HG03039 (cell line): ENCODE results near the gene TXNDC16.
"Not testable (repeated sequence)": the region's sequence is repeated elsewhere in the genome, so short reads cannot be mapped to it uniquely, and the experiment has no call there.

Source experiments
- ATAC-seq: cut with Tn5 transposase; IDR thresholded peaks from one replicate; pipeline ENCODE4 v1.9.1; 2021; ENCODE audit warnings: mild to moderate bottlenecking, moderate library complexity; ENCODE audit not compliant: unreplicated experiment

TXNDC16 gene, protein sequence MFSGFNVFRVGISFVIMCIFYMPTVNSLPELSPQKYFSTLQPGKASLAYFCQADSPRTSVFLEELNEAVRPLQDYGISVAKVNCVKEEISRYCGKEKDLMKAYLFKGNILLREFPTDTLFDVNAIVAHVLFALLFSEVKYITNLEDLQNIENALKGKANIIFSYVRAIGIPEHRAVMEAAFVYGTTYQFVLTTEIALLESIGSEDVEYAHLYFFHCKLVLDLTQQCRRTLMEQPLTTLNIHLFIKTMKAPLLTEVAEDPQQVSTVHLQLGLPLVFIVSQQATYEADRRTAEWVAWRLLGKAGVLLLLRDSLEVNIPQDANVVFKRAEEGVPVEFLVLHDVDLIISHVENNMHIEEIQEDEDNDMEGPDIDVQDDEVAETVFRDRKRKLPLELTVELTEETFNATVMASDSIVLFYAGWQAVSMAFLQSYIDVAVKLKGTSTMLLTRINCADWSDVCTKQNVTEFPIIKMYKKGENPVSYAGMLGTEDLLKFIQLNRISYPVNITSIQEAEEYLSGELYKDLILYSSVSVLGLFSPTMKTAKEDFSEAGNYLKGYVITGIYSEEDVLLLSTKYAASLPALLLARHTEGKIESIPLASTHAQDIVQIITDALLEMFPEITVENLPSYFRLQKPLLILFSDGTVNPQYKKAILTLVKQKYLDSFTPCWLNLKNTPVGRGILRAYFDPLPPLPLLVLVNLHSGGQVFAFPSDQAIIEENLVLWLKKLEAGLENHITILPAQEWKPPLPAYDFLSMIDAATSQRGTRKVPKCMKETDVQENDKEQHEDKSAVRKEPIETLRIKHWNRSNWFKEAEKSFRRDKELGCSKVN

DNA sequence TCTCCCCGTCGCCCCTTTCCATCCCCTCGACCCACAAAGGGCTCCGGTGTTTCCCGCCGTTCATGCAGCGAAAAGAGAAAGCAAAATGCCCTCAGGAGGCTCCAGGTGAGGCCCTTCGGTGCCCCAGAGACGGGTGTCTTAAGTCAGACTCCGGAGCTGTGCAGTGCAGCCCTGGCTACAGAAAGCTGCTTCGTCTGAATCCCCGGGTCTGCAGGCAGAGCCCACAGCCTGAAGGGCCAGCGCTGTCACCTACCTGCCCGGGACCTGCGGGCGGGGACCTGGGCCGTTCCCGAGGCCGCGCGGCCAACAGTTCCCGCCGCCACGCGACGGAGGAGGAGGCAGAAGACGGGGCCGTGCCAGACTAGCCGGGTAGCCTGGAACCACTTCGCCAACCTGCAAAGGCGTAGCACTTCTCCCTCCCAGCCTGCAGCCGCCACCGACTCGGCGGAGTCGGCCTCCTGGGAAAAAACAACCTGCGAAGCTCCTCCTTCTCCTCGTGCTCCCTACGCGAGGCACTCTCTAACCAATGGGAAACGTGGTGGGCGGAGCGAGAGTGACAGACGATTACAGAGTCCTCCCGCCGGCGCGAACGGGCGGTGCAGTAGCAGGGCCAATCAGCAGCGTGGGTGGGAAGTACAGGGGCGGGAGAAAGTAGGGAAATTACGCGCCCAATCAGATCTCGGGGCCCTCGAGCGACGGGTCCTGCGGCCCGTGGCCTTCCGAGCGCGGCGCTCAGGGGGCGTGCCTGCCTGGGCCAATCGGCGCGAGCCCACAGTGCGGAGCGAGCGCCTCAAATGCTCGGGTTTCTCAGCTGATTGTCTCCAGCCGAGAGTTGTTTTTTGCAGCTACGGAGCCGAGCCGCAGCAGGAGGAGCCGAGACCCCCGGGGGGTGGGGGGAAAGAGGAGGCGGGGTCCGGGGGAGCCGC, at the start of gene TXNDC16, which contains the start of gene GPR137C:
Gene TXNDC16, minus strand, starts transcription at position 443 of the 926 bp plus-strand sequence. CDS start 8,948 bp downstream, outside the sequence.
Gene GPR137C, plus strand, starts transcription at position 774 of the 926 bp plus-strand sequence. CDS start 312 bp downstream, outside the sequence.
- peak; percentile 97 for ATAC-seq

DNA sequence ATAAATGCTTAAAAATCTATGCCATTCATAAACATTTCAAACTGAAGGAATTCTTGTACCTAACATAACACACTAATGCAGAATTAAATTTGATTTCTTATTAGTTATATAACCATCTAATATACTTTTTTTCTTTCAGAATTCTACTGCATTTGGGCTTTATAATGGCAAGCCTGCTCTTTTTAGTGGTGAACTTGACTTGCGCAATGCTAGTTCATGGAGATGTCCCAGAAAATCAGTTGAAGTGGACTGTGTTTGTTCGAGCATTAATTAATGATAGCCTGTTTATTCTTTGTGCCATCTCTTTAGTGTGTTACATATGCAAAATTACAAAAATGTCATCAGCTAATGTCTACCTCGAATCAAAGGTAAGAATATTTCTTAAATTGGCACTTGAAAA, 47.7 kb upstream of the TXNDC16 start:
- ATAC-seq = no peak

DNA sequence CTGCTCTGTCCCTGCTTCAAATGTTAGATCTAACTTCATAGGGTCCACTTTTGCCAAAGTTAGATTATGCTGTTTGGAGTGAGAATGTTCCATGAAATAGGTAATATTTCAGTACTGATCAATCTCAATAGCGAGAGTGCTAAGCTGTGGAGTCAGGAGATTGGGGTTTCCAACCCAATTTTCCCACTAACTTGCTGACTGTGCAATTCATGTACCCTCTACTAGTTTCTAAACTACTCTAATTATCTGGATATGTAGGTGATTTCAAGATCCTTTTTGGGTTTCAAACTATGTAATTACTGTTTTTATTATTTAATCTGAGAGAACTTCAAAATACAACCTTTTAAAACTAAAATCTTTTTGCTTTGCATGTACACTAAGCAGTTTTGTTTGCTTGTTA, 46.3 kb upstream of the TXNDC16 start:
- ATAC-seq = no peak

DNA sequence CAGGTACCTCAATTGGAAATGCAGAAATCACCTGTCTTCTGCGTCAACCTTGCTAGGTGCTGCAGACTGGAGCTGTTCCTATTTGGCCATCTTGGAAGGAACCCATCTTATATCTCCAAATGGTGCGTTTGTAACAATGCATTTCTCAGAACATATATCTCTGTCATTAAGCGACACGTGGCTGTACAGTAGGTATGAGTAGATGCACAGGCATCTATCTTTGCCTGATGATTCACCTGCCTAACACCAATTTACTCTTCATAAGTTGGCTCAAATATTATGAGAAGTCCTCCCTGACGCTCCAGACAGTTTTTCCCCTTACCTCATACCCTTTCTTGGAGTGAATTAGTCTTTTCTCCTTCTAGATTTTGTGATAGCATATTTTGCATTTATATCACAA, 44.6 kb upstream of the TXNDC16 start:
- no peak for ATAC-seq

DNA sequence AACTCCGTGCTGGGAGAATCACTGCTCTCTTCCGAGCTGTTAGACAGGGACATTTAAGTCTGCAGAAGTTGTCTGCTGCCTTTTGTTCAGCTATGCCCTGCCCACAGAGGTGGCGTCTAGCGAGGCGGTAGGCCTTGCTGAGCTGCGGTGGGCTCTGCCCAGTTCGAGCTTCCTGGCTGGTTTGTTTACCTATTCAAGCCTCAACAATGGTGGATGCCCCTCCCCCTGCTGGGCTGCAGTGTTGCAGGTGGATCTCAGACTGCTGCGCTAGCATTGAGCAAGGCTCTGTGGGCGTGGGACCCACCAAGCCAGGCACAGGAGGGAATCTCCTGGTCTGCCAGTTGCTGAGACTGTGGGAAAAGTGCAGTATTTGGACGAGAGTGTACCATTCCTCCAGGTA, 44.0 kb upstream of the TXNDC16 start:
- ATAC-seq = no peak

DNA sequence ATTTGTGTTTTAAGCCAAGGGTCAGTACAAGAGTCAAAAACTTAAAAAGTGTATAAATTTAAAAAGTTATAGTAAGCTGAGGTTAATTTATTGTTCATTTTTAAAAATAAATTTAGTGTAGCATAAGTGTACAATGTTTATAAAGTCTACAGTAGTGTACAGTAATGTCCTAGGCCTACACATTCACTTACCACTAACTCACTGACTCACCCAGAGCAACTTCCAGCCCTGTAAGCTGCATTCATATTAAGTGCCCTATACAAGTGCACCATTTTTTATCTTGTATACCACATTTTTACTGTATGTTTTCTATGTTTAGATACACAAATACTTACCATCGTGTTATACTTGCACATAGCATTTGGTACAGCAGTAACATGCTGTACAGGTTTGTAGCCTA, 38.0 kb upstream of the TXNDC16 start:
- ATAC-seq = no peak

DNA sequence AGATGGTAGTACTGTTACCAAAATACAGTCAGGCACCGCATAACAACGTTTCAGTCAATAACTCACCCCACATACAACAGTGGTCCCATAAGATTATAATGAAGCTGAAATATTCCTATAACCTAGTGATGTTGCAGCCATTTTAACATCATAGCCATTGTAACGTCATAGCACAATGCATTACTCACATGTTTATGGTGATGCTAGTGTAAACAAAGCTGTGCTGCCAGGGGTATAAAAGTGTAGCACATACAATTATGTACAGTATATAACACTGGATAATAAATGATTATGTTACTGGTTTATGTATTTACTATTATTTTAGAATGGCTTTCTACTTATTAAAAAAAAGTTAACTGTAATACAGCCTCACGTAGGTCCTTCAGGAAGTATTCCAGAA, 37.3 kb upstream of the TXNDC16 start:
- no peak for ATAC-seq

DNA sequence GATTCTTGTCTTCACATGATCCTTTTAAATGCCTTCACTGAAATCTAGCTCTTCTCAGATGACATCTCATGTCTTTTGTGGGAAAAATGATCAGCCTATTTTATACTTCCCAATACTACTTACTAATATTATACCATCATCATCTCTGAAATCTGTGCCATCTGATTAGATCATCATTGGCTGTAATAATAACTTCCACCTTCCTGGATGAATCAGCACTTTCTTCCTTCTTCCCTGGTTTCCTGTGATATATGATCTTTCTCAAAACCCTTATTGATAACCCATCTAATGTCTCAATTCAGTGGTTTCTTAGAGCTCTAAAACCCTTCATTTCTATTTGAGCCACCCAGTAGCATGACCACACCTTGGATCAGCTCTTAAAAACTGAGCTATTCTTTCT, 31.2 kb upstream of the TXNDC16 start:
- no peak for ATAC-seq

DNA sequence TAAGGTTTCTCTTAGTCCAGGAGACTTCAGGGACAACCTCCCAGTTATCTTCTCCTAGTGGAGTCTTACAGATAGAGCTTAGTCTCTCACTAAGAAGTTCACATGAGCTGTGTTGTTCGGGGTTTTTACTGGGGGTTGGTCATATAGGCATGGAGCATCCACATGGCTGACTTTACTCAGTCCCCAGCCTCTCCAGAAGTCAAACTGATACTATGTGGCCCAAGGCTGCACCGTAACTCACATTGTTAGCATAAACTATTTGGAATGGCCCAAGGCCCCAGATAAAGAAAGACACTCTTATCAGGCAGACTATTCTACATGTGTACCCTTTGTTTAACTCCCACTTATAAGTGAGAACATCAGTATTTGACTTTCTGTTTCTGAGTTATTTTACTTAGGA, 23.6 kb upstream of the TXNDC16 start:
- no peak for ATAC-seq

DNA sequence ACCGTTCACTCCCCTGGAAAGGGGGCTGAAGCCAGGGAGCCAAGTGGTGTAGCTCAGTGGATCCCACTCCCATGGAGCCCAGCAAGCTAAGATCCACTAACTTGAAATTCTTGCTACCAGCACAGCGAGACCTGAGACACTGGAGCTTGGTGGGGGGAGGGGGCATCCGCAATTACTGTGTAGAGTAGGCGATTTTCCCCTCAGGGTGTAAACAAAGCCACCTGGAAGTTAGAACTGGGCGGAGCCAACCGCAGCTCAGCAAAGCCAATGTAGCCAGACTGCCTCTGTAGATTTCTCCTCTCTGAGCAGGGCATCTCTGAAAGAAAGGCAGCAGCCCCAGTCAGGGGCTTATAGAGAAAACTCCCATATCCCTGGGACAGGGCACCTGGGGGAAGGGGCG, 16.1 kb upstream of the TXNDC16 start:
- not testable (repeated sequence) for ATAC-seq

DNA sequence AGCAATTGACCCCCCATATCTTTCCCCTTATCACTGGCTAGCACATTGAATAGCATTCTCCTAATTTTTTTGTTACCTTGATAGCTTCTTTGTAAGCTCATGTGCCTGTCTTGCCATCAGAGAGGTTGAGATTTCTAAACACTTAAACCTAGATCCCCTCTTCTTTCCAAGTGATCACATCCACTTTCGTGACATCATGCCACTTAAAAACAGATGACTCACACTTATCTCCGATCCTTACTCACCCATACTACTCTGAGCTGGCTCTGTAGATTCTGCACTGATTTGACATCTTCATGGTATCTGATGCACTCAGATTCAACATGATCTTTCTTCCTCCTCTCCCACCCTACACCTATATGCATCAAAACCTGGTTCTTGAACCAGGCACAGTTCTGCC, 10.8 kb upstream of the TXNDC16 start:
- ATAC-seq = no peak

DNA sequence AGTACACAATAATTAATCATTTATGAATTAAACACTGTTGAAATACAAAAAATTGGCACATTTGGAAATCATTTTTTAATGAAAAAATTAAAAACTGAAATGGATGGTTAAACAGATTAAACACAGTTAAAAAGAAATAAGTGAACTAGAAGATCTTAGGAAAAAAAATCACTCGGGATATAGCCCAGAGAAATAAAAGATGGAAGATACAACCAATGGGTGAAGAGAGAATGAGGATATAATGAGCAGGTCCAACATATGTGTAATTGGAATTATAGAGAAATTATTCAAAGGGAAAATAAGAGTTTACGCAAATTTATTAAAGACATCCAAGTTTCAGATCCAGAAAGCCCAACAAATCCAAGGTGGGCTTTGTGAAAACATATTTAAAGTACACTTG, 6.4 kb upstream of the TXNDC16 start:
- ATAC-seq = no peak

DNA sequence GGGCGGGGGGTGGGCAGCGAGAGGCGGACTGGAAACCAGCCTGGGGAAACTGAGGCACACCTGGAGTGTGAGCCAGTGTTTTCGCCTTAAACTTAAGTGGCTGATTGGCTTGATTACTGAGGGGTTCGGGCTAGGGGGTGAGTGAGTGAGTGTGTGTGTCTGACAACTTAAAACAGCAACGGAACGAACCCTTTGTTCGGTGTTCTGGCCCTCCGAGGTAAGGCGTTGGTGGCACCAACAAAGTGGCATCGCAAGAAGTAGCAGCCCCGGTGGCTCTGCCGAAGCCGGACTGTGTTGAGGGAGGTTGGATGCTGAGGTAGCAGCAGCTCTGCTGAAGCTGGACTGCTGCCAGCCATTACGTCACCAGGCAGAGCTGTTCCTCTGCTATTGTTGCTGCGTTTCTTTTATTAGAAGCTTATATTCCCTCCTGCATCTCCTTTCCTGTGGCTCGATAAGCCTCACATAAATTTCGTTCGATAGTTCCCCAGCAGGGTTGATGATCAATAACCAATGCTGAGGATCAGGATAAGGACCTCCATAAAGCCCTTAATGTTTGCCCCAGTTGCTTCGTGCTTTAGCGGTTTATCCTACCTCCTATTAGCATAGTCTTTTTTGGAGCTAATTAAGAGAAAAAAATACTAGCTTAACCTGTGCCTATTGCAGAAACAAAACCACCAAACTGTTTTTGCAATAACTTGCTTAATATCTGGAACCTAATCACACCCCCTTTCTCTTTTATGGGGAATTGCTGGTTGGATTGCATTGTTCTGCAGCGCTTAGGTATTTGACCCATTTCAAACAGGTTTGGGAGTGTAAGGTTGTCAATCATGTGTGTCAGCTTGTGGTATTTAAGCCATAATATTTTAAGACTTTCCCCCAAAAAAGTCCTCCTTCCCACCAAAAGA, 1.6 kb upstream of the TXNDC16 start:
- no peak for ATAC-seq

DNA sequence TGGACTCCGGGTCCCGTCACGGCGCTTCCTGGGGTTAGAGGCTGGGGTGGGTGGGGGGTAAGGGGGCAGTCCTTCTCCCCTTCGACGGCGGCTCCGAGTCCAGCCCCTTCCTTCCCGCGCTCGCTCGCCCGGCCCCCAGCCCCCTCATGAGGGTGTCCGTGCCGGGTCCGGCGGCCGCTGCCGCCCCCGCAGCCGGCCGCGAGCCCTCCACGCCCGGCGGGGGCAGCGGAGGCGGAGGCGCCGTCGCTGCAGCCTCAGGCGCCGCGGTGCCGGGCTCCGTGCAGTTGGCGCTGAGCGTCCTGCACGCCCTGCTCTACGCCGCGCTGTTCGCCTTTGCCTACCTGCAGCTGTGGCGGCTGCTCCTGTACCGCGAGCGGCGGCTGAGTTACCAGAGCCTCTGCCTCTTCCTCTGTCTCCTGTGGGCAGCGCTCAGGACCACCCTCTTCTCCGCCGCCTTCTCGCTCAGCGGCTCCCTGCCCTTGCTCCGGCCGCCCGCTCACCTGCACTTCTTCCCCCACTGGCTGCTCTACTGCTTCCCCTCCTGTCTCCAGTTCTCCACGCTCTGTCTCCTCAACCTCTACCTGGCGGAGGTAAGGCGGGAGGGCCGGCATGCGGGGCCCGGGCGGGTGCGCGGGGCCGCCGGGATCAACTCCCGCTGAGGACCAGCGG, 831 bp upstream of the TXNDC16 start:
- peak; percentile 9 for ATAC-seq

DNA sequence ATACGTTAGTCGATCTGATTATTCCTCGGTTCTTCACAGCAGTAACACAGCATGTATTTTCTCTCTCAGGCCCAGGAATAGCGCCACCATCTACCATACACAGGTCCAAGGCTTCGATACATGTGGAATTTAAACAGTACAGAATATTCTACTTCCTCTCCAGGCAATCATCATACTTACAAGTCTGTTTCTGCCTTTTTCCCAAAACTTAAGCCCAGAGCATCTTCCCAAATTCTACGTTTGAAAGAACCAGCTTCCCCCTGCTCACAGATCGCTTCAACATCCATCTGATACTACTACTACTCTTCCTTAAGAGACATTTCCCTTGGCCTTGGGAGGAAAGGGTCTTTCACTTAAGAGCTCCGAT, 626 bp downstream of the TXNDC16 start:
- no peak for ATAC-seq

DNA sequence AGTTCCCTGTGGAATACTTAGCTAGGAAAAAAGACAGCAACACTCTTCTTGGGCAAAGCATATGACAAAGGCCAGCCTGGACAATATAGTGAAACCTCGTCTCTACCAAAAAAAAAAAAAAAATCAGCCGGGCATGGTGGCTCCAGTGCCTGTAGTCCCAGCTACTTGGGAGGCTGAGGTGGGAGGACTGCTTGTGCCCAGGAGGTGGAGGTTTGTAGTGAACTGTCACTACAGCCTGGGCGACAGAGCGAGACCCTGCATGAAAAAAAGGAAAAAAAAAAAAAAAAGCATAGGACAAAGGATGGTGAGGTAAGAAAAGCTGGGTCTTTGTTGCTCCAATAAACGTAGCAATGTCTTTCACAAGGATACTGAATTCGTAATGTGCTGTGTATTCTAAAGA, 1.1 kb downstream of the TXNDC16 start:
- ATAC-seq = no peak

DNA sequence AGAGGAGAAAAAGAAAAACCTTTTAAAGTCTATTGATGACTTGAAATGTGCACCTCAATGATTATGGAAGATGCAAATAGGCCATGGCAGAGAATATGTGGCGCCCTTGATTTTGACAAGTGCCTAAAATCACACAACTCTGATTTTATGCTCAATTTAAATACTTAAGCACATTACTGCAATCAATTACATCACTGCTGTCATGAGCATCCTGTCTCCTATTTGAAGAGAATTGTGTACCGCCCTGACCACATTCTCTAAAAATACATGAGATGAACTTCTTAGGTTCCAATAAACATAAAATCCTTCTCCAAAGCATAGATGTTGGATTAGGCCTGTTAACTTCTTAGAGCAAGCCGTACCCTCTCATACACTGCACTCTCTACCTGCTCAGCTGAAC, 1.6 kb downstream of the TXNDC16 start:
- no peak for ATAC-seq

DNA sequence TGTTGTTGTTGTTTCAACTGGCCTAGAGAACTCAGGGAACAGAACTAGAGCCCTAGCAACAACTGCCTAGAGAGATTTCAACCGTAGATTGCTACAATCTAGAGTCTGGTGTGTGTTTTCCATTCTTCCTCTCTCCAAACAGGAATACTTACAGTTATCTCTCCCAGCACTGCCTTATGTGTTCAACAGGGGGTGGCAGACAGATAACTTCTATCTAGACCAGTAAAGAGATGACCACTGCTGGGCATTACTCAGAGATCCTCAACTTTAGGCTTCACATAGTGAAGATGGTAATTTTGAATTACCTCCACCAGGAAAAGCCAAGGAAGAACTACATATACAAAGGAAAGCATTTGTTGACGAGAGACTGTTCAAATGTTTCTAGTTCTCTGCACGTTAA, 4.8 kb downstream of the TXNDC16 start:
- ATAC-seq = no peak

DNA sequence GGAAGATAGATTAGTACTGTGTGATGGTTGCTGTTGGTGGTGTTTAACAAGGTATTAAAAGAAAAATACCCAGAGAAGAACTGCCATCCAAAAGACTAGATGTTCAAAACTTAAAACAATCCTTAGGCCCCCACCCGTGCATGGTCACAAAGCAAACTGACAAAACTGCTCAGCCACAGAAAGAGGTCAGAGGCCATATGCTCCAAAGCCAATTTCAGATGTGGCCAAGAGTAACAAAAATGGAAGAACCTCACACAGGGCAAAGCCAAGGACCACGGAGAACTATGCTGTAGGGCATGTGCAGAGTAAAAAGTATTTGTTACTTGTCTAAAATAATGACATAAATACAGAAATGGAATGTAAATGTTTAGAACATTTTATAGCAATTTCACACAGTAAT, 5.3 kb downstream of the TXNDC16 start:
- no peak for ATAC-seq

DNA sequence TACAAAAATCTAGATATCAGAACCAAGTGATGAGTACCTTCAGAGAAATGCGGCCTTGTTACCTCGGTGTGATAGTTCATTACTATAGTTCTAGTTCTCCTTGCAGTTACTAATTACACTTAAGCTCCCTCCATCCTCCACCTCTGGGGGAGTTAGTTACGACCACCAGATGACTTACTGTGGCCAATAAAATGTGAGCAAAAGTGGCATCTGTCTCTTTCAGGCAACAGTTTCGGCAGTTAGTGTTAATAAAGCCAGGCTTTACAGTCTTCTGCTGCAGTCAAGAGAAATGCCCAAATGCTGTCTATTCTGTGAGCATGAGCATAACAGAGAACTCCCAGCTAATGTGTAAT, 6.0 kb downstream of the TXNDC16 start:
- no peak for ATAC-seq
